CD4-positive, alpha-beta T cell (primary cell): ENCODE results near the gene NOD2. TPM values are rescaled to one million over a fixed set of nuclear protein-coding genes. Genes with fewer than 3 reads are reported as not detected.

ENCODE experiments used
- ATAC-seq: fragments of 200-7000 bp; cut with Tn5 transposase; one replicate; pipeline ENCODE4 v1.10.0; 2022; ENCODE audit warnings: mild to moderate bottlenecking; ENCODE audit not compliant: poor library complexity
- CTCF ChIA-PET: fragments of 350-600 bp; sonication (Branson Sonifier 250); formaldehyde crosslinking; loops from one replicate; lab custom pipeline; 2021; ENCODE audit warnings: antibody characterized with exemption, inconsistent platforms; lab: Charles Lee
- POLR2A ChIA-PET: fragments of 350-600 bp; sonication (Branson Sonifier 250); formaldehyde crosslinking; loops from one replicate; lab custom pipeline; 2021; ENCODE audit warnings: antibody characterized with exemption, inconsistent platforms; lab: Charles Lee
- DNase-seq, 14 experiments: peaks; one replicate each; pipeline ENCODE4 v3.0.0-alpha.2; 2013 to 2020; ENCODE audit warnings: mixed read lengths in 2 of 14
- H3K27ac ChIP-seq, 2 donors: one replicate each; pipeline versions ENCODE4 v1.5.1 to v1.7.0; 2013; ENCODE audit warnings: low read length in 2 of 2, low read depth in 1 of 2, mild to moderate bottlenecking in 1 of 2
- H3K27me3 ChIP-seq, 2 experiments: 1 replicate in 1 of 2; 2 replicates in 1 of 2; pipeline versions ENCODE4 v1.6.1 to v1.7.0; 2013; ENCODE audit warnings: low read length in 2 of 2, control low read depth in 1 of 2, mild to moderate bottlenecking in 1 of 2, moderate library complexity in 1 of 2; ENCODE audit not compliant: insufficient read depth in 2 of 2, control insufficient read depth in 1 of 2
- H3K36me3 ChIP-seq: one replicate; pipeline ENCODE4 v1.6.1; 2013; ENCODE audit warnings: low read length, control low read depth; ENCODE audit not compliant: insufficient read depth
- H3K4me1 ChIP-seq: one replicate; pipeline ENCODE4 v1.6.1; 2013; ENCODE audit warnings: low read length, control low read depth; ENCODE audit not compliant: insufficient read depth
- H3K4me3 ChIP-seq: one replicate; pipeline ENCODE4 v1.5.1; 2013; ENCODE audit warnings: mild to moderate bottlenecking, low read length, moderate library complexity
- H3K9me3 ChIP-seq, 2 experiments: 1 replicate in 1 of 2; 2 replicates in 1 of 2; pipeline versions ENCODE4 v1.6.1 to v1.7.0; 2013; ENCODE audit warnings: low read length in 2 of 2, mild to moderate bottlenecking in 2 of 2, control low read depth in 1 of 2, moderate library complexity in 1 of 2; ENCODE audit not compliant: control insufficient read depth in 1 of 2, insufficient read depth in 1 of 2
- H3K27ac Mint-ChIP-seq: one replicate; pipeline ENCODE4 v1.8.0; 2020; ENCODE audit warnings: mixed read lengths
- H3K27me3 Mint-ChIP-seq: one replicate; pipeline ENCODE4 v1.8.0; 2021; ENCODE audit warnings: mixed read lengths
- H3K36me3 Mint-ChIP-seq: one replicate; pipeline ENCODE4 v1.8.0; 2021; ENCODE audit warnings: low read depth, mixed read lengths
- H3K4me1 Mint-ChIP-seq: one replicate; pipeline ENCODE4 v1.8.0; 2021; ENCODE audit warnings: low read depth, mixed read lengths
- H3K4me3 Mint-ChIP-seq: one replicate; pipeline ENCODE4 v1.8.0; 2020; ENCODE audit warnings: mild to moderate bottlenecking, mixed read lengths
- H3K9me3 Mint-ChIP-seq: one replicate; pipeline ENCODE4 v1.8.0; 2020; ENCODE audit warnings: mixed read lengths
- intact Hi-C, 2 experiments: fragments of 100-400 bp; cut with DNase I in 1 of 2; cut with micrococcal nuclease in 1 of 2; formaldehyde crosslinking; loops; one replicate each; pipeline versions ENCODE4 v1.15.1 to v1.9.0; 2023 to 2025; cut with DNase I, micrococcal nuclease
- total RNA-seq, 174 experiments: library from RNA in 2 of 174; stranded (reverse) in 2 of 174; gene quantifications; one replicate each; pipeline ENCODE4 v1.2.3 and lab custom pipeline; 2021 to 2026
- TF ChIP-seq, protein P1 (sequence below): fragments of 200-600 bp; IDR thresholded peaks from one replicate; pipeline ENCODE4 v1.8.0; 2022; ENCODE audit warnings: antibody characterized with exemption, mild to moderate bottlenecking

NOD2 gene
- total RNA-seq, 2 experiments from 2014 or later, result 4.5 to 5.3 TPM

DNA sequence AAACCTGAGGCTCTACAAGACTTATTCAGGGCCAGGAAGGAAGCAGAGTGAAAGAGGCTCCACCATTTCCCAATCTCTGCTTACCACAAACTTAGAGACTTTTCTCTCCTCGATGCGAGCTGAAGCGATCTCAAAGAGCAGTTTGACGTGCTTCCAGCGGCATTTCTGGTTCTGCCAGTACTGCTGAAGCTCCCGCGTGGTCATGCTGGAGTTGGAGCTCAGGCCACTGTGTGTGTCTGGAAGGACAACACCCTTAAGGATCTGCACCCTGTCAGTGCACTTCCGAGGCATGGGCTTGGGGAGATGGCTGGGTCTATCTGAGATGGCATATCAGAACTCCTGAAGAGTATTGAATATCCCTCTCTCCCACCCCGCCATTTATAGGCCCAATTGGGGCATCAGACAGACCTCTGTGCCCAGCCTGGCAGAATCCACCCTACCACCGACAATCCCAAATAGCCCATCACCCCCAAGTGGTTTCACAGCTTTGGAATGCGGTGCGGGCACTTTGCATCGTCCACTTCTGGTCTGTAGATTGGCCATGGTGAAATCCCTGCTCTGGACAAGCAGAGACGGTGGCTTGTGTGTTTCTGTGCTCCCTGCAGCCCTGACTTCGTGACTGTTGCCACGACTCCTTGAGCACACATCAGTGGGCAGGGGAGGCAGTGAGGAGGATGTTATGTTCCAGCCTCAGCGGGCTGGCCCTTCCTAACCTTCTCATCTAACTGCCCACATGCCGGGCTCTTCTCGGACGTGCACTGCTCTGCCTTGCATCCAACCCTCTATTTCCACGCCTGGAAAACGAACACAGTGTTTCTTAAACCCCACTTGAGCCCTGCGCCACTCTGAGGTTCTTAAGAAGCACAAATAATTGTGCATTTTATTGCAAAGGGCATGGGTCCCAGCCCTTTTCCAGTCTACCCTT, 17.5 kb upstream of the NOD2 start:
- H3K27me3 ChIP-seq, result no peaks in the 10 kb centered on the region
- peaks cover 57% of the 10 kb centered on the region for H3K4me1 Mint-ChIP-seq
- intact Hi-C loops, result no loop called here
- H3K4me3 Mint-ChIP-seq, result no peak overlapping the region
- peak overlapping the region; percentile 84 for H3K27ac Mint-ChIP-seq
- H3K4me1 ChIP-seq, result peaks cover 52% of the 10 kb centered on the region
- ChIA-PET CTCF (interaction anchor here (1.3 to 6.0 kb wide), 3 partner anchors 9 to 130 kb away, joined by 4 to 53 read pairs (median 9); no protein-coding TSS in a partner anchor), POLR2A (interaction anchor here (0.6 to 13.0 kb wide), 3 partner anchors 7 to 523 kb away, joined by 3 to 174 read pairs (median 5); partner anchors contain the start of genes CYLD and TENT4B)
- ATAC-seq (no peak), DNase-seq (no peak)
- H3K9me3 ChIP-seq, result peaks cover 19 to 29% of the 10 kb centered on the region in 2 experiments
- H3K4me3 ChIP-seq, result no peak overlapping the region
- peak overlapping the region in 1 of 2 donors; percentile 23 for H3K27ac ChIP-seq
- TF ChIP-seq, protein P1, sequence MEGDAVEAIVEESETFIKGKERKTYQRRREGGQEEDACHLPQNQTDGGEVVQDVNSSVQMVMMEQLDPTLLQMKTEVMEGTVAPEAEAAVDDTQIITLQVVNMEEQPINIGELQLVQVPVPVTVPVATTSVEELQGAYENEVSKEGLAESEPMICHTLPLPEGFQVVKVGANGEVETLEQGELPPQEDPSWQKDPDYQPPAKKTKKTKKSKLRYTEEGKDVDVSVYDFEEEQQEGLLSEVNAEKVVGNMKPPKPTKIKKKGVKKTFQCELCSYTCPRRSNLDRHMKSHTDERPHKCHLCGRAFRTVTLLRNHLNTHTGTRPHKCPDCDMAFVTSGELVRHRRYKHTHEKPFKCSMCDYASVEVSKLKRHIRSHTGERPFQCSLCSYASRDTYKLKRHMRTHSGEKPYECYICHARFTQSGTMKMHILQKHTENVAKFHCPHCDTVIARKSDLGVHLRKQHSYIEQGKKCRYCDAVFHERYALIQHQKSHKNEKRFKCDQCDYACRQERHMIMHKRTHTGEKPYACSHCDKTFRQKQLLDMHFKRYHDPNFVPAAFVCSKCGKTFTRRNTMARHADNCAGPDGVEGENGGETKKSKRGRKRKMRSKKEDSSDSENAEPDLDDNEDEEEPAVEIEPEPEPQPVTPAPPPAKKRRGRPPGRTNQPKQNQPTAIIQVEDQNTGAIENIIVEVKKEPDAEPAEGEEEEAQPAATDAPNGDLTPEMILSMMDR, result no peak
- peaks cover 96% of the 10 kb centered on the region for H3K36me3 Mint-ChIP-seq
- H3K27me3 Mint-ChIP-seq, result no peaks in the 10 kb centered on the region
- H3K9me3 Mint-ChIP-seq, result peaks cover 6% of the 10 kb centered on the region
- peaks cover 83% of the 10 kb centered on the region for H3K36me3 ChIP-seq

DNA sequence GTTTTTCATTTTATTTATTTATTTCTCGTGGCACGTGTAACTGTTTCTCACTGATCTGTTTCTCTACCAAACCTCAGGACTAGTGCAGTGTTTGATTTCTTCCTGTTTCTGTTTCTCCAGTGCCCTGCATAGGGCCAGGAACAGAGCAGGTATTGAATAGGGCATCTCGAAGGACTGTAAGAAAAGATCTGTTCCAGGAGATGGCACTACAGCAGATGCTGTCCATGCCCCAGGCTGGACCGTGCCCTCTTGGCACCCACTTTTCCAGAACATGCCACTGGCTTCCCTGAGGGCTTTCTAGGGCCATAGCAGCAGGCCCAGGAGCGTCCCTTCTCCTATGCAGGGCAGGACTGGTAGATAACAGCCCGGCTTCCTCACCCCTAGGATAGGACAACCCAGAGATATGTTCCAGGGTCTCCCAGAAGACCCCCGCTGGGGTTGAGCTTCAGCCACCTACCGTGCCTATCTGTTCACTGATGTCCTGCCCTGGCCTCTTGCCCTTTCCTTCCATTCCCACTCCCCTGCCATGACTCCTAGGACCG, 16.7 kb upstream of the NOD2 start:
- Histone ChIP-seq H3K27me3 (no peaks in the 10 kb centered on the region), H3K36me3 (peaks cover 77% of the 10 kb centered on the region), H3K27ac (peak overlapping the region; percentile 23 to 42), H3K9me3 (peaks cover 16 to 28% of the 10 kb centered on the region in 2 experiments), H3K4me1 (peaks cover 58% of the 10 kb centered on the region), H3K4me3 (no peak overlapping the region)
- Mint-ChIP-seq H3K9me3 (peaks cover 2% of the 10 kb centered on the region), H3K36me3 (peaks cover 92% of the 10 kb centered on the region), H3K4me1 (peaks cover 57% of the 10 kb centered on the region), H3K27ac (peak overlapping the region; percentile 84), H3K27me3 (no peaks in the 10 kb centered on the region), H3K4me3 (peak overlapping the region; percentile 97)
- TF ChIP-seq, protein P1, result no peak
- ATAC-seq (no peak), DNase-seq (no peak)
- POLR2A ChIA-PET, result interaction anchor here (9.3 to 13.0 kb wide), 2 partner anchors 8 to 68 kb away, joined by 167 to 174 read pairs; partner anchors contain the start of gene CYLD
- CTCF ChIA-PET, result interaction anchor here (2.0 to 6.0 kb wide), 3 partner anchors 10 to 129 kb away, joined by 7 to 53 read pairs (median 9); no protein-coding TSS in a partner anchor
- intact Hi-C loops, result no loop called here

- Histone ChIP-seq H3K27ac (peak overlapping the region; percentile 42 to 92), H3K9me3 (peaks cover 10 to 22% of the 10 kb centered on the region in 2 experiments), H3K36me3 (peaks cover 71% of the 10 kb centered on the region), H3K27me3 (no peaks in the 10 kb centered on the region), H3K4me1 (peaks cover 63% of the 10 kb centered on the region), H3K4me3 (no peak overlapping the region)
- TF ChIP-seq, protein P1, result peak; percentile 57
- Mint-ChIP-seq H3K9me3 (peaks cover 2% of the 10 kb centered on the region), H3K27me3 (no peaks in the 10 kb centered on the region), H3K27ac (peak overlapping the region; percentile 84), H3K4me3 (peak overlapping the region; percentile 97), H3K36me3 (peaks cover 86% of the 10 kb centered on the region), H3K4me1 (peaks cover 61% of the 10 kb centered on the region)
- intact Hi-C loops, result no loop called here
- ATAC-seq, result no peak
- peak in 3 of 14 experiments; percentile 32 to 52 (median 52) for DNase-seq
- POLR2A ChIA-PET, result interaction anchor here (9.3 to 13.0 kb wide), 2 partner anchors 9 to 67 kb away, joined by 167 to 174 read pairs; partner anchors contain the start of gene CYLD
- CTCF ChIA-PET, result interaction anchor here (1.1 to 6.0 kb wide), 4 partner anchors 11 to 350 kb away, joined by 3 to 53 read pairs (median 6); no protein-coding TSS in a partner anchor
These were observed 16.1 kb upstream of the NOD2 start for GRCh38 chr16:50677351-50677750.
